CD8-positive, alpha-beta memory T cell (primary cell): Measurements from ENCODE around the gene CALCOCO1. TPM values are rescaled to one million over a fixed set of nuclear protein-coding genes. Genes with fewer than 3 reads are reported as not detected.

Experiments
- CTCF ChIA-PET: fragments of 350-600 bp; sonication (Branson Sonifier 250); formaldehyde crosslinking; loops from one replicate; lab custom pipeline; 2021; ENCODE audit warnings: antibody characterized with exemption; lab: Charles Lee
- POLR2A ChIA-PET: fragments of 350-600 bp; sonication (Branson Sonifier 250); formaldehyde crosslinking; loops from one replicate; lab custom pipeline; 2021; ENCODE audit warnings: antibody characterized with exemption; lab: Charles Lee
- DNase-seq, 5 donors: peaks; one replicate each; pipeline versions ENCODE4 v3.0.0 to v3.0.0-alpha.2; 2020 to 2022; ENCODE audit warnings: mixed read lengths in 1 of 5
- H3K27ac ChIP-seq: one replicate; pipeline ENCODE4 v1.7.0; 2013; ENCODE audit warnings: low read depth, mild to moderate bottlenecking, low read length, moderate library complexity
- H3K27me3 ChIP-seq: 2 replicates; pipeline ENCODE4 v1.7.0; 2013; ENCODE audit warnings: low read length, mild to moderate bottlenecking; ENCODE audit not compliant: insufficient read depth, poor library complexity, severe bottlenecking
- H3K36me3 ChIP-seq: 2 replicates; pipeline ENCODE4 v1.7.0; 2013; ENCODE audit warnings: mild to moderate bottlenecking, low read length, moderate library complexity; ENCODE audit not compliant: insufficient read depth
- H3K4me1 ChIP-seq: 2 replicates; pipeline ENCODE4 v1.7.0; 2013; ENCODE audit warnings: mild to moderate bottlenecking, low read length, moderate library complexity; ENCODE audit not compliant: insufficient read depth
- H3K4me3 ChIP-seq: 2 replicates; pipeline ENCODE4 v1.7.0; 2013; ENCODE audit warnings: mild to moderate bottlenecking, low read length
- H3K9me3 ChIP-seq: 2 replicates; pipeline ENCODE4 v1.7.0; 2013; ENCODE audit warnings: mild to moderate bottlenecking, low read length
- H3K27ac Mint-ChIP-seq, 8 donors: one replicate each; pipeline ENCODE4 v1.8.0; 2020 to 2021; ENCODE audit warnings: mixed read lengths in 8 of 8, mild to moderate bottlenecking in 6 of 8, inconsistent platforms in 3 of 8, moderate library complexity in 3 of 8
- H3K27me3 Mint-ChIP-seq, 2 donors: one replicate each; pipeline ENCODE4 v1.8.0; 2020 to 2021; ENCODE audit warnings: mixed read lengths in 2 of 2, mild to moderate bottlenecking in 1 of 2, moderate library complexity in 1 of 2
- H3K36me3 Mint-ChIP-seq, 3 donors: one replicate each; pipeline ENCODE4 v1.8.0; 2020 to 2021; ENCODE audit warnings: mixed read lengths in 3 of 3, inconsistent platforms in 1 of 3, mild to moderate bottlenecking in 1 of 3
- H3K4me1 Mint-ChIP-seq, 3 donors: one replicate each; pipeline ENCODE4 v1.8.0; 2020 to 2021; ENCODE audit warnings: mixed read lengths in 3 of 3, inconsistent platforms in 1 of 3, mild to moderate bottlenecking in 1 of 3
- H3K4me3 Mint-ChIP-seq, 7 donors: one replicate each; pipeline ENCODE4 v1.8.0; 2020 to 2021; ENCODE audit warnings: mixed read lengths in 7 of 7, mild to moderate bottlenecking in 6 of 7, moderate library complexity in 4 of 7, inconsistent platforms in 2 of 7
- H3K9me3 Mint-ChIP-seq, 5 donors: one replicate each; pipeline ENCODE4 v1.8.0; 2020 to 2022; ENCODE audit warnings: mixed read lengths in 5 of 5, mild to moderate bottlenecking in 3 of 5, moderate library complexity in 2 of 5, inconsistent platforms in 1 of 5
- polyA plus RNA-seq: library from polyadenylated mRNA; unstranded; fragments of 300-500 nt; fragmentation: Illumina TruSeq; gene quantifications from one replicate; pipeline ENCODE4 v1.2.3, GENCODE V29; 2021
- total RNA-seq, 2 experiments: library from RNA; stranded (reverse); gene quantifications; one replicate each; pipeline ENCODE4 v1.2.3, GENCODE V29; 2021

Gene CALCOCO1
- total and polyA plus RNA-seq, 3 experiments from 2014 or later: 29.5 to 73.9 (median 31.4) TPM

DNA sequence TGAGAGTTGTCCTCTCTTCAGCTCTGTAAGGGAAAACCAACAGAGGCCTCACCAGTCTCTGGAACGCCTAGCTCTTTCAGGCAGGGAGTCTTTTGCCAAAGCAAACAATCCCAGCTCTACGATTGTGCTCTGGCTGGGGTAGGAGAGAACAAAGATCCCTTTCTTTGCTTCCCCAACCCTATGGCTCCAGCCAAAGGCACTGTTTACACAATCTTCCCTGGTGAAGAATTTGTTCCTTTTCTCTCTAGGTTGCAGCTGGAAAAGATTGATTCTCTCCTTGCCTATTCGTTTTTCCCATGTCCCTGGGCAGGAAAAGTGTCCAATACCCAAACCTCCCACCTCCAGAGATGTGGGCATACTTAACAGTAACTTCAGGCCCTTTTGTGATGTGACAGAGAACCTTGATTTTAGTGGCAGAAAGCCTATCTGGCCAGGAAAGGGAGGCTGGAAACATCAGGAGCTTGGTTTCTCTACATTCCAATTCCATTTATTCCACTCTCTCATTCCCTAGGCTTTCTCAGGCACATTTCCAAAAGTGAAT, 68.2 kb downstream of the CALCOCO1 start:
- Mint-ChIP-seq H3K9me3 (no peaks in the 10 kb centered on the region), H3K27me3 (no peaks in the 10 kb centered on the region), H3K36me3 (peaks cover 4 to 21% (median 5%) of the 10 kb centered on the region in 3 donors), H3K4me1 (no peaks in the 10 kb centered on the region), H3K4me3 (no peak overlapping the region), H3K27ac (peak overlapping the region in 1 of 8 donors; percentile 0)
- POLR2A ChIA-PET: no interaction called here
- Histone ChIP-seq H3K27ac (no peak overlapping the region), H3K4me1 (no peaks in the 10 kb centered on the region), H3K4me3 (no peak overlapping the region), H3K9me3 (no peaks in the 10 kb centered on the region), H3K36me3 (no peaks in the 10 kb centered on the region), H3K27me3 (no peaks in the 10 kb centered on the region)
- CTCF ChIA-PET: no interaction called here
- DNase-seq: no peak

Other genes with a start within 250 kb of the CALCOCO1 start
- 10 to 100 TPM; 11.9 TPM for gene MAP3K12, start 228.0 kb downstream of the CALCOCO1 start, total RNA-seq
- gene MAP3K12, start 228.0 kb downstream of the CALCOCO1 start, polyA plus RNA-seq: 6.9 TPM
- gene TARBP2, start 226.2 kb downstream of the CALCOCO1 start, total RNA-seq: 10 to 100 TPM; 62.1 to 65.1 TPM
- 26.3 TPM for gene TARBP2, start 226.2 kb downstream of the CALCOCO1 start, polyA plus RNA-seq
- not detected for gene NPFF, start 220.0 kb downstream of the CALCOCO1 start, total RNA-seq
- not detected for gene NPFF, start 220.0 kb downstream of the CALCOCO1 start, polyA plus RNA-seq
- gene ATF7, start 101.1 kb downstream of the CALCOCO1 start, total RNA-seq: 10 to 100 TPM; 27.6 to 28.1 TPM
- gene ATF7, start 101.1 kb downstream of the CALCOCO1 start, polyA plus RNA-seq: 13.4 TPM
- gene ATP5MC2, start 51.4 kb downstream of the CALCOCO1 start, total RNA-seq: 100 to 1,000 TPM; 342 to 350 TPM
- 529 TPM for gene ATP5MC2, start 51.4 kb downstream of the CALCOCO1 start, polyA plus RNA-seq
- gene CISTR, start 24.5 kb upstream of the CALCOCO1 start, total RNA-seq: not detected
- gene CISTR, start 24.5 kb upstream of the CALCOCO1 start, polyA plus RNA-seq: not detected
- not detected for gene HOXC13, start 211.4 kb upstream of the CALCOCO1 start, total RNA-seq
- gene HOXC13, start 211.4 kb upstream of the CALCOCO1 start, polyA plus RNA-seq: not detected
- gene HOXC12, start 227.5 kb upstream of the CALCOCO1 start, total RNA-seq: not detected
- not detected for gene HOXC12, start 227.5 kb upstream of the CALCOCO1 start, polyA plus RNA-seq
- not detected for gene HOXC11, start 245.7 kb upstream of the CALCOCO1 start, total RNA-seq
- gene HOXC11, start 245.7 kb upstream of the CALCOCO1 start, polyA plus RNA-seq: not detected
- not detected for gene HOTAIR, start 247.5 kb upstream of the CALCOCO1 start, total RNA-seq
- gene HOTAIR, start 247.5 kb upstream of the CALCOCO1 start, polyA plus RNA-seq: not detected